Measurements from ENCODE around the gene SPINT1. TPM values are rescaled to one million over a fixed set of nuclear protein-coding genes. Genes with fewer than 3 reads are reported as not detected.

The SPINT1 gene
- total RNA-seq, 1 donor: 60.3 TPM

Small RNA genes lying within 50 kb of the gene (small RNA-seq; reads per million reads assigned to genes)
- not detected for gene AC025166.1

Other genes starting within 250 kb of the SPINT1 start
- gene KNL1, start 249.8 kb upstream of the SPINT1 start, total RNA-seq: 1.3 TPM
- gene RAD51, start 148.9 kb upstream of the SPINT1 start, total RNA-seq: 4.6 TPM
- 18.9 TPM for gene RMDN3, start 88.8 kb upstream of the SPINT1 start, total RNA-seq
- 25.3 TPM for gene GCHFR, start 80.0 kb upstream of the SPINT1 start, total RNA-seq
- 1.1 TPM for gene C15orf62, start 74.1 kb upstream of the SPINT1 start, total RNA-seq
- 32.3 TPM for gene ZFYVE19, start 37.0 kb upstream of the SPINT1 start, total RNA-seq
- 21.8 TPM for gene DNAJC17, start 36.6 kb upstream of the SPINT1 start, total RNA-seq
- gene PPP1R14D, start 15.3 kb upstream of the SPINT1 start, total RNA-seq: not detected
- 0.27 TPM for gene RHOV, start 30.2 kb downstream of the SPINT1 start, total RNA-seq
- gene VPS18, start 50.4 kb downstream of the SPINT1 start, total RNA-seq: 47.4 TPM
- under 0.01 TPM for gene DLL4, start 85.3 kb downstream of the SPINT1 start, total RNA-seq
- 1.9 TPM for gene CHAC1, start 109.4 kb downstream of the SPINT1 start, total RNA-seq